Transverse colon (tissue), 4 donors: ENCODE results near the gene GCLM. TPM values are rescaled to one million over a fixed set of nuclear protein-coding genes. Genes with fewer than 3 reads are reported as not detected.
A peak's percentile ranks its signal among the peaks of the same experiment; 100 is the strongest.
"Not testable (repeated sequence)": the region's sequence is repeated elsewhere in the genome, so short reads cannot be mapped to it uniquely, and the experiment has no call there.

Experiments used
- DNase-seq: peaks from one replicate; pipeline ENCODE4 v3.0.0-alpha.2; 2019
- H3K27ac ChIP-seq, 4 donors: fragments of 200-600 bp; sonication (generic); 2 replicates each; pipeline ENCODE4 v1.5.1; 2016 to 2018; ENCODE audit warnings: inconsistent platforms in 4 of 4
- H3K27me3 ChIP-seq: fragments of 200-600 bp; sonication (generic); 2 replicates; pipeline ENCODE4 v1.5.1; 2017; ENCODE audit warnings: inconsistent platforms
- H3K36me3 ChIP-seq, 4 donors: fragments of 200-600 bp; sonication (generic); 2 replicates each; pipeline ENCODE4 v1.5.1; 2017 to 2019; ENCODE audit warnings: inconsistent platforms in 4 of 4
- H3K4me1 ChIP-seq, 4 donors: fragments of 200-600 bp; sonication (generic); 2 replicates each; pipeline ENCODE4 v1.5.1; 2017 to 2020; ENCODE audit warnings: inconsistent platforms in 4 of 4
- H3K4me3 ChIP-seq, 4 donors: fragments of 200-600 bp; sonication (generic); 1 replicate in 1 of 4; 2 replicates in 3 of 4; pipeline versions ENCODE4 v1.5.1 to v1.6.1; 2017 to 2019; ENCODE audit warnings: inconsistent platforms in 4 of 4
- H3K9me3 ChIP-seq, 2 donors: fragments of 200-600 bp; sonication (generic); 2 replicates each; pipeline ENCODE4 v1.5.1; 2017 to 2019; ENCODE audit warnings: inconsistent platforms in 2 of 2
- EP300 ChIP-seq: sonication (generic); formaldehyde crosslinking; IDR thresholded peaks from one replicate; pipeline ENCODE4 v1.6.1; 2017; ENCODE audit warnings: antibody characterized with exemption, low read depth
- POLR2A ChIP-seq: fragments of 450-650 bp; IDR thresholded peaks from one replicate; pipeline ENCODE4 v1.6.1; 2016; ENCODE audit warnings: antibody characterized with exemption, mild to moderate bottlenecking, moderate library complexity
- POLR2AphosphoS5 ChIP-seq, 3 donors: sonication (generic); formaldehyde crosslinking; IDR thresholded peaks; one replicate each; pipeline ENCODE4 v1.6.1; 2016; ENCODE audit warnings: antibody characterized with exemption in 3 of 3
- WGBS, 2 donors: methylation state at CpG; one replicate each; pipeline ENCODE4 v1.1.5; 2018; ENCODE audit warnings: low coverage in 1 of 2; 5-methylcytosine and 5-hydroxymethylcytosine counted together
- in situ Hi-C, 4 donors: fragments of 200-750 bp; cut with MboI; loops; one replicate each; pipeline versions ENCODE4 v1.15.0 to v1.15.1; 2017; ENCODE audit warnings: low sequenced_read_pairs in 3 of 4, low pct_ligation_motif_present in 1 of 4, low pct_unique_long_range_greater_than_20kb in 1 of 4
- intact Hi-C: fragments of 100-400 bp; cut with DNase I; formaldehyde crosslinking; loops from one replicate; pipeline ENCODE4 v1.15.1; 2023; ENCODE audit warnings: low total_unique reads
- total RNA-seq, 4 donors: library from RNA; depleted of rRNA; stranded (reverse); fragments of >200 nt; gene quantifications; one replicate each; pipeline ENCODE4 v1.1.0, GENCODE V29; 2016
- TF ChIP-seq, protein P1 (sequence below), 5 experiments: fragments of 200-600 bp in 3 of 5; fragments of 450-650 bp in 2 of 5; sonication (generic) in 3 of 5; IDR thresholded peaks; 1 replicate in 2 of 5; 2 replicates in 3 of 5; pipeline ENCODE4 v1.5.1; 2016 to 2017; ENCODE audit warnings: antibody characterized with exemption in 5 of 5, inconsistent platforms in 3 of 5, mild to moderate bottlenecking in 2 of 5, moderate library complexity in 1 of 5

Gene GCLM, protein sequence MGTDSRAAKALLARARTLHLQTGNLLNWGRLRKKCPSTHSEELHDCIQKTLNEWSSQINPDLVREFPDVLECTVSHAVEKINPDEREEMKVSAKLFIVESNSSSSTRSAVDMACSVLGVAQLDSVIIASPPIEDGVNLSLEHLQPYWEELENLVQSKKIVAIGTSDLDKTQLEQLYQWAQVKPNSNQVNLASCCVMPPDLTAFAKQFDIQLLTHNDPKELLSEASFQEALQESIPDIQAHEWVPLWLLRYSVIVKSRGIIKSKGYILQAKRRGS
- 10 to 100 TPM in 2 of 4 donors, 1 to 10 TPM in 2; 6.0 to 12.5 (median 10.0) TPM for total RNA-seq

DNA sequence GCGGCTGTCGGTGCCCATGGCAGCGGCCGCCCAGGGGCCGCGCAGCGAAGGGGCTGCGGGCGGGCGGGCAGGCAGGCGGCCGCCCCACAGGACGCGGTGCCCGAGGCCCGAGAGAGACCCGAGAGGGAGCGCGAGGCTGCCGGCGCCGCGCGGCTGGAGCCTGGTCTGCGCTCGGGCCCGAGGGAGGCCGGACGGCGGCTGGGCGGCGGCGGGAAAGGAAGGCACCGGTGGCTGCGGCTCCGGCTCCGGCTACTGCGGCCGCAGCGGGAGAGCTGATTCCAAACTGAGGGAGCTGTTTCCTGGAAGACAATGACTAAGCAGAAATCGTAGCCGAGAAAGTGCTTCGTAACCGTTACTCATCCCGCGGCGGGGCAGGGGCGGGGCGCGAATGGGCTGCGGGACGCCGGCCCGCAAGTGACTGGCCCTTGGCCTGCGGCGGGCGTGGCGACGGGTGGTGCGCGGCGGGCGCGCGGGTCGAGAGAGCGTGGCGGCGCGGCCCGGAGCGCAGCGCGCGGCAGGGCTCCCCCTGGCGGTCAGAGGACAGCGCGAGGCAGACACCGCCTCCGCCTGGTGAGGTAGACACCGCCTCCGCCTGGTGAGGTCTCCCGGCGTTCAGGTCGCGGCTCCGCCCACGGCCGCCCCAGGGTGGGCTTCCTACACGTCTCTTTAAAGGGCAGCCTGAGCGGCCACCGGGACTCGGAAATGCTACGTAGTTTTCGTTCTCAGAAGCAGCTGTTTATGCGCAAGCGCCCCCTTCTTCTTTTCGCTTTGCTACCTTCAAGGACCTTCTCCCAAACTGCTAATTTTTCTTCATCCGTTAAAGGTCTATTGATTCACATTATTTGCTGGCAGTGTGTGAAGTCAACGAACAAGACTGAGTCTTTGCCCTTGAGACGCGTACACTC is at the start of gene GCLM:
GCLM (minus strand) TSS at position 285 of the 905 bp plus-strand sequence; CDS start at position 18, 267 bp downstream.
- H3K27me3 ChIP-seq, result no peaks in the 10 kb centered on the region
- WGBS, 2 donors, result 0 to 1% methylated on average over 3 to 69 of the region's 102 CpGs
- no peaks in the 10 kb centered on the region for H3K9me3 ChIP-seq
- H3K27ac ChIP-seq, result peak within 1 kb of the TSS; percentile 87 to 95 (median 92)
- peak within 1 kb of the TSS; percentile 63 to 94 (median 69) for H3K4me3 ChIP-seq
- TF ChIP-seq, protein P1, sequence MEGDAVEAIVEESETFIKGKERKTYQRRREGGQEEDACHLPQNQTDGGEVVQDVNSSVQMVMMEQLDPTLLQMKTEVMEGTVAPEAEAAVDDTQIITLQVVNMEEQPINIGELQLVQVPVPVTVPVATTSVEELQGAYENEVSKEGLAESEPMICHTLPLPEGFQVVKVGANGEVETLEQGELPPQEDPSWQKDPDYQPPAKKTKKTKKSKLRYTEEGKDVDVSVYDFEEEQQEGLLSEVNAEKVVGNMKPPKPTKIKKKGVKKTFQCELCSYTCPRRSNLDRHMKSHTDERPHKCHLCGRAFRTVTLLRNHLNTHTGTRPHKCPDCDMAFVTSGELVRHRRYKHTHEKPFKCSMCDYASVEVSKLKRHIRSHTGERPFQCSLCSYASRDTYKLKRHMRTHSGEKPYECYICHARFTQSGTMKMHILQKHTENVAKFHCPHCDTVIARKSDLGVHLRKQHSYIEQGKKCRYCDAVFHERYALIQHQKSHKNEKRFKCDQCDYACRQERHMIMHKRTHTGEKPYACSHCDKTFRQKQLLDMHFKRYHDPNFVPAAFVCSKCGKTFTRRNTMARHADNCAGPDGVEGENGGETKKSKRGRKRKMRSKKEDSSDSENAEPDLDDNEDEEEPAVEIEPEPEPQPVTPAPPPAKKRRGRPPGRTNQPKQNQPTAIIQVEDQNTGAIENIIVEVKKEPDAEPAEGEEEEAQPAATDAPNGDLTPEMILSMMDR (IDR thresholded peaks at IDR 0.05), result peak; percentile 59 to 86 (median 78)
- peak; percentile 77 to 86 (median 80) for TF ChIP-seq POLR2AphosphoS5 (IDR thresholded peaks at IDR 0.05)
- no peak for TF ChIP-seq EP300
- peak; percentile 55 for TF ChIP-seq POLR2A
- peaks cover 9 to 22% (median 14%) of the 10 kb centered on the region in 4 donors for H3K4me1 ChIP-seq
- no peaks in the 10 kb centered on the region for H3K36me3 ChIP-seq
- in situ Hi-C loops, result no loop called here
- DNase-seq, result peak; percentile 95
- intact Hi-C loops, result no loop called here

DNA sequence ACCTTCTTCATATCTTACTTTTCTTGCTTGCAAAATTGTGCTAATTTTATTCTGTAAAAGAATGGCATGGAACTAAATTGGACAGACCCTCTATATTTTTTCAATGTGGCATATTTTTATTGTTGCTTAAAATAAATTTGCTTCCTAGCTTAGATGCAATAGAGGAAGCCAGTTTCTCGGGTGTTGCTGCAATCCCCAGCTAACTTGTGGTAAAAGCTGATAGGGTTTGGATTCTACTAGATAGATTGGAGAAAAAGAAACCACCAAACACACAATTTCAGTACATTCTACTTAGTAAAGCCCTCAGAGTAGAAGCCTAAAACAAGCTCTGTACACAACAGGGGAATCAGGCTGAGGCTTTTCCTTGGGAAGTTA is 49.5 kb upstream of the GCLM start:
- peaks cover 0 to 9% (median 3%) of the 10 kb centered on the region in 4 donors for H3K4me1 ChIP-seq
- TF ChIP-seq POLR2A (no peak), POLR2AphosphoS5 (IDR thresholded peaks at IDR 0.05) (no peak), EP300 (no peak)
- TF ChIP-seq, protein P1 (IDR thresholded peaks at IDR 0.05), result no peak
- no peak overlapping the region for H3K4me3 ChIP-seq
- no peak overlapping the region for H3K27ac ChIP-seq
- intact Hi-C loops (no loop called here), in situ Hi-C loops (no loop called here)
- WGBS, 2 donors, result 36 to 39% methylated on average over 1 of the region's 1 CpG
- H3K36me3 ChIP-seq, result no peaks in the 10 kb centered on the region
- DNase-seq, result no peak
- no peaks in the 10 kb centered on the region for H3K27me3 ChIP-seq
- peaks cover 0 to 12% of the 10 kb centered on the region in 2 donors for H3K9me3 ChIP-seq

DNA sequence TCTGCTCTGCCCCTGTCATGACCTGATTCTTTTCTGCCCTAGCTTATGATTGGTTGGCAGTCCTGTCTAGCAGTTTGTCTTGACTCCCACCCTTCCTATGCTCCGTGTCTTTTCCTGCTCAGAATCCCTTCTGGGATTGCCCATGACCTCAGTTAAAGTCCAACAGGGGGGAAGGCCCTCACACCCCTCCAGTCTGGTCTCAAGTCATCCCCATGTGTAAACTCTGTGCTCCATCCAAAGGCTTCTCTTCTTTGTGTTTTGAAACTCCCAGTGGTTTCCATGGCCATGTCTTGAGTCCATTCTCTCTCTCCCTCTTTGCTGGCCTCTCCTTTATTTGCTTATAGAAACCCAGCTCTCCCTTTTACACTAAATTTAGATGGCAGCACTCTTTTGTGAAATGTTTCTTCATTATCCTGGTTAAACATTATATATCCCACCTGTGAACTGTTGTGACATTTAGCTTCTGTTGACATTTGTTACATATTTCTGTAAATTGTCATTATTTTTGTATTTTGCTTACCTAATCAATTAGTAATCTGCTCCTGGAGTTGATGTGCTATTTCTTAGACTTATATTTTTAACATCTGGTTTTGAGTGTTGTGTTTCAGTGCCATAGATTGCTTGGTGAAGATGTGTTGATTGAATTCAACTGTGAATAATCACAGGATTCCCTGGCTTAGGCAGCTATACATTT is 48.9 kb upstream of the GCLM start:
- H3K9me3 ChIP-seq, result peaks cover 0 to 12% of the 10 kb centered on the region in 2 donors
- no peaks in the 10 kb centered on the region for H3K27me3 ChIP-seq
- no peak for TF ChIP-seq EP300
- TF ChIP-seq, protein P1 (IDR thresholded peaks at IDR 0.05), result no peak
- TF ChIP-seq POLR2AphosphoS5 (IDR thresholded peaks at IDR 0.05), result no peak
- TF ChIP-seq POLR2A, result no peak
- intact Hi-C loops (no loop called here), in situ Hi-C loops (no loop called here)
- peaks cover 0 to 9% (median 3%) of the 10 kb centered on the region in 4 donors for H3K4me1 ChIP-seq
- no peak for DNase-seq
- H3K4me3 ChIP-seq, result no peak overlapping the region
- no peak overlapping the region for H3K27ac ChIP-seq
- no peaks in the 10 kb centered on the region for H3K36me3 ChIP-seq
- 72 to 83% methylated on average over 1 of the region's 1 CpG for WGBS, 2 donors

DNA sequence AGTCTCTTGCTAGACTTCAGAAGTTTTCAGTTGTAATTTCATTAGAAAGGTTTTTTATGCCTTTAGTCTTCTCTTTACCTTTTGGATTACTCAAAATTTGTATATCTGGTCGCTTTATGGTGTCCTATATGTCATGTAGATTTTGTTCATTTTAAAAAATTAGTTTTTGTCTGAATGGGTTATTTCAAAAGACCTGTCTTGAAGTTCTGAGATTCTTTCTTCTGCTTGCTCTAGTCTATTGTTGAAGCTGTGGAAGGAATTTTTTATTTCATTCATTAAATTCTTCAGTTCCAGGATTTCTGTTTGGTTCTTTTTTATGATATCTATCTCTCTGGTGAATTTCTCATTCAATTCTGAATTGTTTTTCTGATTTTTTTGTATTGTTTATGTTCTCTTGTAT is 46.5 kb upstream of the GCLM start:
- no peak for DNase-seq
- H3K4me1 ChIP-seq, result peaks cover 0 to 5% (median 1%) of the 10 kb centered on the region in 4 donors
- no peak overlapping the region for H3K27ac ChIP-seq
- TF ChIP-seq POLR2A, result no peak
- TF ChIP-seq, protein P1 (IDR thresholded peaks at IDR 0.05), result no peak
- TF ChIP-seq POLR2AphosphoS5 (IDR thresholded peaks at IDR 0.05), result no peak
- no peak for TF ChIP-seq EP300
- 50 to 65% methylated on average over 1 of the region's 1 CpG for WGBS, 2 donors
- in situ Hi-C loops (no loop called here), intact Hi-C loops (no loop called here)
- peaks cover 0 to 12% of the 10 kb centered on the region in 2 donors for H3K9me3 ChIP-seq
- H3K27me3 ChIP-seq, result no peaks in the 10 kb centered on the region
- no peaks in the 10 kb centered on the region for H3K36me3 ChIP-seq
- H3K4me3 ChIP-seq, result no peak overlapping the region

DNA sequence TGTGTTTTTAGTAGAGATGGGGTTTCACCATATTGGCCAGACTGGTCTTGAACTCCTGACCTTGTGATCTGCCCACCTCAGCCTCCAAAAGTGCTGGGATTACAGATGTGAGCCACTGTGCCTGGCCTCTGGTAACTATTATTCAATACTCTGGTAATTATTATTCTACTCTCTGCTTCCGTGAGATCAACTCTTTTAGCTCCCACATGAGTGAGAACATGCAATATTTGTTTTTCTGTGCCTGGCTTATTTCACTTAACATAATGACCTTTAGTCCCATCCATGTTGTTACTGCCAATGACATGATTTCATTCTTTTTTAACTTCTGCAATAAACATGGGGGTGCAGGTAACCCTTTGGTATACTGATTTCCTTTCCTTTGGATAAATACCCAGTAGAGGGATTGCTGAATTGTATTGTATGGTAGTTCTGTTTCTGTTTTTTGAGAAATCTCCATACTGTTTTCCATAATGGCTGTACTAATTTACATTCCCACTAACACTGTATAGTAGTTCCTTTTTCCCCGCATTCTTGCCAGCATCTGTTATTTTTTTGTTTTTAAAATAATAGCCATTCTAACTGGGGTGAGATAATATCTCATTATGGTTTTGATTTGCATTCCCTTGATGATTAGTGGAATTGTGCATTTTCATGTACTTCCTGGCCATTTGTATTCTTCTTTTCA is 37.9 kb upstream of the GCLM start:
- in situ Hi-C loops, result not testable (repeated sequence)

More for the DNA sequence above, 37.9 kb upstream of the GCLM start:
- H3K27me3 ChIP-seq, H3K27ac ChIP-seq, intact Hi-C loops, H3K36me3 ChIP-seq, H3K4me3 ChIP-seq, DNase-seq, H3K4me1 ChIP-seq, H3K9me3 ChIP-seq: not testable (repeated sequence)
- 64 to 73% methylated on average over 2 of the region's 2 CpGs for WGBS, 2 donors
